K562 (cell line): ENCODE results near the gene PGP. TPM values are rescaled to one million over a fixed set of nuclear protein-coding genes. Genes with fewer than 3 reads are reported as not detected.

ENCODE experiments used
- BCL6 ChIP-seq: fragments of 250-450 bp; sonication (Bioruptor Pico); IDR thresholded peaks from 2 replicates; pipeline ENCODE4 v1.4.0; 2020
- BHLHE40 ChIP-seq: IDR thresholded peaks from 2 replicates; pipeline ENCODE4 v1.6.1; 2011; ENCODE audit warnings: low read length, improper control_type of control experiment
- DACH1 ChIP-seq: fragments of 450-650 bp; IDR thresholded peaks from 2 replicates; pipeline ENCODE4 v1.6.1; 2018; ENCODE audit not compliant: partially characterized antibody
- GABPB1 ChIP-seq: sonication (generic); formaldehyde crosslinking; IDR thresholded peaks from 2 replicates; pipeline ENCODE4 v1.8.0; 2022; ENCODE audit warnings: mild to moderate bottlenecking, missing genetic modification reagents
- HDAC2 ChIP-seq: fragments of 450-650 bp; IDR thresholded peaks from 2 replicates; pipeline ENCODE4 v1.6.1; 2016; ENCODE audit warnings: mild to moderate bottlenecking
- KAT7 ChIP-seq: sonication (generic); formaldehyde crosslinking; IDR thresholded peaks from 2 replicates; pipeline ENCODE4 v1.8.0; 2022; ENCODE audit warnings: missing genetic modification reagents, mild to moderate bottlenecking, borderline replicate concordance
- PCBP1 ChIP-seq: fragments of 200-400 bp; formaldehyde crosslinking; IDR thresholded peaks from 2 replicates; pipeline ENCODE4 v1.6.1; 2018; ENCODE audit warnings: mild to moderate bottlenecking, low read depth, low read length; ENCODE audit not compliant: poor library complexity, severe bottlenecking
- POLR2A ChIP-seq: fragments of 450-650 bp; conservative IDR thresholded peaks from 2 replicates; pipeline ENCODE4 v1.6.1; 2016
- TAF7 ChIP-seq: fragments of 450-650 bp; IDR thresholded peaks from 2 replicates; pipeline ENCODE4 v1.6.1; 2016; ENCODE audit warnings: missing genetic modification characterization, missing compliant biosample characterization
- TARDBP ChIP-seq: fragments of 450-650 bp; IDR thresholded peaks from 2 replicates; pipeline ENCODE4 v1.6.1; 2016
- ZKSCAN3 ChIP-seq: fragments of 250-450 bp; sonication (Bioruptor Pico); IDR thresholded peaks from 2 replicates; pipeline ENCODE4 v1.4.0; 2020
- ZNF436 ChIP-seq: fragments of 250-450, 450-650 bp; sonication (Bioruptor Pico); formaldehyde crosslinking; IDR thresholded peaks from 2 replicates; pipeline ENCODE4 v1.7.0; 2020; ENCODE audit warnings: mild to moderate bottlenecking
- polyA plus RNA-seq, 8 experiments: library from polyadenylated mRNA; depleted of rRNA in 4 of 8; stranded (reverse) in 5 of 8; unstranded in 3 of 8; fragments of >200 nt; fragmentation: Nextera tagmentation in 2 of 8; fragmentation: Illumina TruSeq in 1 of 8; extraction: Ambion mirVana in 2 of 8; extraction: Trizol in 1 of 8; gene quantifications; 2 replicates each; pipeline versions ENCODE4 v1.2.1 to v1.2.3, GENCODE V29; 2011 to 2014; ENCODE audit warnings: inconsistent platforms in 1 of 8, missing spikeins in 1 of 8
- total RNA-seq, 7 experiments: library from RNA; depleted of rRNA in 6 of 7; stranded (reverse); fragments of >200 nt in 6 of 7; fragmentation: Illumina TruSeq in 2 of 7; extraction: Trizol in 2 of 7; gene quantifications; 2 replicates each; pipeline versions ENCODE4 v1.2.1 to v1.2.3, GENCODE V29; 2011 to 2021; ENCODE audit warnings: low replicate concordance in 1 of 7
- TF ChIP-seq, protein P1 (sequence below): fragments of 450-650 bp; IDR thresholded peaks from 2 replicates; pipeline ENCODE4 v1.6.1; 2016; ENCODE audit warnings: mild to moderate bottlenecking, moderate library complexity
- TF ChIP-seq, protein P2 (sequence below): fragments of 250-450 bp; sonication (Bioruptor Pico); IDR thresholded peaks from 2 replicates; pipeline ENCODE4 v1.4.0; 2020; ENCODE audit warnings: mild to moderate bottlenecking
- TF ChIP-seq, protein P3 (sequence below): sonication (generic); formaldehyde crosslinking; IDR thresholded peaks from 2 replicates; pipeline ENCODE4 v1.8.1; 2022; ENCODE audit warnings: missing genetic modification reagents

The PGP gene
- total and polyA plus RNA-seq, 9 of the 15 experiments (the other 6 are each of a cell fraction or from before 2014, with no cell fraction given) = 1.1 to 57.6 (median 19.6) TPM

DNA sequence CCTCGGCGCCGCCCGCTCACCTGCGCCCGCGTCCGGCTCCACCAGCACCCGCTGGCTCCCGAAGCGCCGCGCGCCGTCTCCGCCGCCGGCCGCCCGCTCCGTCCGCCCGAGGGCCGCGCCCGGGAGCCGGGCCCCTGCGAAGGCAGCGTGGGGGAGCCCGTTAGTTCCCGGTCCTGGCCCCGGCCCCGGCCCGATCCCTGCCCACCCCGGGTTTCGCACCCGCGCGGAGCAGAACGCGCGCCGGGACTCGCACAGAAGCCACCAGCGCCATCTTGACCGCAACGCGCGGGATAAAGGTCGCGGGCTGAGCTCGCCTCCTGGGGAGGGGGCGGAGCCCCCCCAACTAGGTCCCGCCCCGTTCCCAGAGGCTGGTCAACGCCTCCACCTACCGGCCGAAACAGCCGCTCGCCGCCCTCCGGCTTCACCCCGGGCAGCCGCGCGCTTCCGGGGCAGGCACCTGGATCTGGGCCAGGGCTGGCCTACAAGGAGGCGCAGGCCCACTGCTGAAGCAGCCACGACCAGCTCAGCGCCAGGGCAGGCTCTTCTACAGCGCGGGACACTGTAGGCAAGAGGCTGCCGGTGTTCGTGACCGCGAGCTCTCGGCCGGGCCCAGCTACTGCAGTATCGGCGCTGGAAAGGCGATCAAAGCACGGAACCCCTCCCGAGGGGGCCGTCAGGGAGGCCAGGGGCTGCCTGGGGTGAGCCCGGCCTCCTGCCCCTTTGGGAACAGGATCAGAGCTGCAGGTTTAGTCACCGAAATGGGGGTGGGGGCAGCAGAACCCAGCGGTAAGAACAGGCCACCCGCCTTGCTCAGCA, 36.9 kb upstream of the PGP start, which contains the start of gene ECI1 (continued):
- TF ChIP-seq, protein P1, sequence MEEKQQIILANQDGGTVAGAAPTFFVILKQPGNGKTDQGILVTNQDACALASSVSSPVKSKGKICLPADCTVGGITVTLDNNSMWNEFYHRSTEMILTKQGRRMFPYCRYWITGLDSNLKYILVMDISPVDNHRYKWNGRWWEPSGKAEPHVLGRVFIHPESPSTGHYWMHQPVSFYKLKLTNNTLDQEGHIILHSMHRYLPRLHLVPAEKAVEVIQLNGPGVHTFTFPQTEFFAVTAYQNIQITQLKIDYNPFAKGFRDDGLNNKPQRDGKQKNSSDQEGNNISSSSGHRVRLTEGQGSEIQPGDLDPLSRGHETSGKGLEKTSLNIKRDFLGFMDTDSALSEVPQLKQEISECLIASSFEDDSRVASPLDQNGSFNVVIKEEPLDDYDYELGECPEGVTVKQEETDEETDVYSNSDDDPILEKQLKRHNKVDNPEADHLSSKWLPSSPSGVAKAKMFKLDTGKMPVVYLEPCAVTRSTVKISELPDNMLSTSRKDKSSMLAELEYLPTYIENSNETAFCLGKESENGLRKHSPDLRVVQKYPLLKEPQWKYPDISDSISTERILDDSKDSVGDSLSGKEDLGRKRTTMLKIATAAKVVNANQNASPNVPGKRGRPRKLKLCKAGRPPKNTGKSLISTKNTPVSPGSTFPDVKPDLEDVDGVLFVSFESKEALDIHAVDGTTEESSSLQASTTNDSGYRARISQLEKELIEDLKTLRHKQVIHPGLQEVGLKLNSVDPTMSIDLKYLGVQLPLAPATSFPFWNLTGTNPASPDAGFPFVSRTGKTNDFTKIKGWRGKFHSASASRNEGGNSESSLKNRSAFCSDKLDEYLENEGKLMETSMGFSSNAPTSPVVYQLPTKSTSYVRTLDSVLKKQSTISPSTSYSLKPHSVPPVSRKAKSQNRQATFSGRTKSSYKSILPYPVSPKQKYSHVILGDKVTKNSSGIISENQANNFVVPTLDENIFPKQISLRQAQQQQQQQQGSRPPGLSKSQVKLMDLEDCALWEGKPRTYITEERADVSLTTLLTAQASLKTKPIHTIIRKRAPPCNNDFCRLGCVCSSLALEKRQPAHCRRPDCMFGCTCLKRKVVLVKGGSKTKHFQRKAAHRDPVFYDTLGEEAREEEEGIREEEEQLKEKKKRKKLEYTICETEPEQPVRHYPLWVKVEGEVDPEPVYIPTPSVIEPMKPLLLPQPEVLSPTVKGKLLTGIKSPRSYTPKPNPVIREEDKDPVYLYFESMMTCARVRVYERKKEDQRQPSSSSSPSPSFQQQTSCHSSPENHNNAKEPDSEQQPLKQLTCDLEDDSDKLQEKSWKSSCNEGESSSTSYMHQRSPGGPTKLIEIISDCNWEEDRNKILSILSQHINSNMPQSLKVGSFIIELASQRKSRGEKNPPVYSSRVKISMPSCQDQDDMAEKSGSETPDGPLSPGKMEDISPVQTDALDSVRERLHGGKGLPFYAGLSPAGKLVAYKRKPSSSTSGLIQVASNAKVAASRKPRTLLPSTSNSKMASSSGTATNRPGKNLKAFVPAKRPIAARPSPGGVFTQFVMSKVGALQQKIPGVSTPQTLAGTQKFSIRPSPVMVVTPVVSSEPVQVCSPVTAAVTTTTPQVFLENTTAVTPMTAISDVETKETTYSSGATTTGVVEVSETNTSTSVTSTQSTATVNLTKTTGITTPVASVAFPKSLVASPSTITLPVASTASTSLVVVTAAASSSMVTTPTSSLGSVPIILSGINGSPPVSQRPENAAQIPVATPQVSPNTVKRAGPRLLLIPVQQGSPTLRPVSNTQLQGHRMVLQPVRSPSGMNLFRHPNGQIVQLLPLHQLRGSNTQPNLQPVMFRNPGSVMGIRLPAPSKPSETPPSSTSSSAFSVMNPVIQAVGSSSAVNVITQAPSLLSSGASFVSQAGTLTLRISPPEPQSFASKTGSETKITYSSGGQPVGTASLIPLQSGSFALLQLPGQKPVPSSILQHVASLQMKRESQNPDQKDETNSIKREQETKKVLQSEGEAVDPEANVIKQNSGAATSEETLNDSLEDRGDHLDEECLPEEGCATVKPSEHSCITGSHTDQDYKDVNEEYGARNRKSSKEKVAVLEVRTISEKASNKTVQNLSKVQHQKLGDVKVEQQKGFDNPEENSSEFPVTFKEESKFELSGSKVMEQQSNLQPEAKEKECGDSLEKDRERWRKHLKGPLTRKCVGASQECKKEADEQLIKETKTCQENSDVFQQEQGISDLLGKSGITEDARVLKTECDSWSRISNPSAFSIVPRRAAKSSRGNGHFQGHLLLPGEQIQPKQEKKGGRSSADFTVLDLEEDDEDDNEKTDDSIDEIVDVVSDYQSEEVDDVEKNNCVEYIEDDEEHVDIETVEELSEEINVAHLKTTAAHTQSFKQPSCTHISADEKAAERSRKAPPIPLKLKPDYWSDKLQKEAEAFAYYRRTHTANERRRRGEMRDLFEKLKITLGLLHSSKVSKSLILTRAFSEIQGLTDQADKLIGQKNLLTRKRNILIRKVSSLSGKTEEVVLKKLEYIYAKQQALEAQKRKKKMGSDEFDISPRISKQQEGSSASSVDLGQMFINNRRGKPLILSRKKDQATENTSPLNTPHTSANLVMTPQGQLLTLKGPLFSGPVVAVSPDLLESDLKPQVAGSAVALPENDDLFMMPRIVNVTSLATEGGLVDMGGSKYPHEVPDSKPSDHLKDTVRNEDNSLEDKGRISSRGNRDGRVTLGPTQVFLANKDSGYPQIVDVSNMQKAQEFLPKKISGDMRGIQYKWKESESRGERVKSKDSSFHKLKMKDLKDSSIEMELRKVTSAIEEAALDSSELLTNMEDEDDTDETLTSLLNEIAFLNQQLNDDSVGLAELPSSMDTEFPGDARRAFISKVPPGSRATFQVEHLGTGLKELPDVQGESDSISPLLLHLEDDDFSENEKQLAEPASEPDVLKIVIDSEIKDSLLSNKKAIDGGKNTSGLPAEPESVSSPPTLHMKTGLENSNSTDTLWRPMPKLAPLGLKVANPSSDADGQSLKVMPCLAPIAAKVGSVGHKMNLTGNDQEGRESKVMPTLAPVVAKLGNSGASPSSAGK = no peak
- TF ChIP-seq GABPB1 (CRISPR knock-in tag) = peak; percentile 87
- TF ChIP-seq BHLHE40 = peak; percentile 44; the same call in 1 of the 2 replicates
- TF ChIP-seq POLR2A = peak; percentile 87
- TF ChIP-seq BCL6 (CRISPR knock-in tag) = no peak
- TF ChIP-seq ZNF436 (CRISPR knock-in tag) = no peak
- peak; percentile 76; the same call in 1 of the 2 replicates for TF ChIP-seq TAF7
- TF ChIP-seq TARDBP = peak; percentile 87
- no peak for TF ChIP-seq HDAC2
- TF ChIP-seq DACH1 = no peak
- peak; percentile 26; the same call in 1 of the 2 replicates for TF ChIP-seq KAT7 (CRISPR knock-in tag)
- TF ChIP-seq, protein P2, sequence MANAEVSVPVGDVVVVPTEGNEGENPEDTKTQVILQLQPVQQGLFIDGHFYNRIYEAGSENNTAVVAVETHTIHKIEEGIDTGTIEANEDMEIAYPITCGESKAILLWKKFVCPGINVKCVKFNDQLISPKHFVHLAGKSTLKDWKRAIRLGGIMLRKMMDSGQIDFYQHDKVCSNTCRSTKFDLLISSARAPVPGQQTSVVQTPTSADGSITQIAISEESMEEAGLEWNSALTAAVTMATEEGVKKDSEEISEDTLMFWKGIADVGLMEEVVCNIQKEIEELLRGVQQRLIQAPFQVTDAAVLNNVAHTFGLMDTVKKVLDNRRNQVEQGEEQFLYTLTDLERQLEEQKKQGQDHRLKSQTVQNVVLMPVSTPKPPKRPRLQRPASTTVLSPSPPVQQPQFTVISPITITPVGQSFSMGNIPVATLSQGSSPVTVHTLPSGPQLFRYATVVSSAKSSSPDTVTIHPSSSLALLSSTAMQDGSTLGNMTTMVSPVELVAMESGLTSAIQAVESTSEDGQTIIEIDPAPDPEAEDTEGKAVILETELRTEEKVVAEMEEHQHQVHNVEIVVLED (CRISPR knock-in tag) = no peak
- TF ChIP-seq PCBP1 = peak; percentile 94
- TF ChIP-seq, protein P3, sequence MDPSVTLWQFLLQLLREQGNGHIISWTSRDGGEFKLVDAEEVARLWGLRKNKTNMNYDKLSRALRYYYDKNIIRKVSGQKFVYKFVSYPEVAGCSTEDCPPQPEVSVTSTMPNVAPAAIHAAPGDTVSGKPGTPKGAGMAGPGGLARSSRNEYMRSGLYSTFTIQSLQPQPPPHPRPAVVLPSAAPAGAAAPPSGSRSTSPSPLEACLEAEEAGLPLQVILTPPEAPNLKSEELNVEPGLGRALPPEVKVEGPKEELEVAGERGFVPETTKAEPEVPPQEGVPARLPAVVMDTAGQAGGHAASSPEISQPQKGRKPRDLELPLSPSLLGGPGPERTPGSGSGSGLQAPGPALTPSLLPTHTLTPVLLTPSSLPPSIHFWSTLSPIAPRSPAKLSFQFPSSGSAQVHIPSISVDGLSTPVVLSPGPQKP (CRISPR knock-in tag) = no peak
- TF ChIP-seq ZKSCAN3 = no peak
